ENCODE measurements around the gene AOX1.
"Not testable (repeated sequence)": the region's sequence is repeated elsewhere in the genome, so short reads cannot be mapped to it uniquely, and the experiment has no call there.

AOX1 gene

DNA sequence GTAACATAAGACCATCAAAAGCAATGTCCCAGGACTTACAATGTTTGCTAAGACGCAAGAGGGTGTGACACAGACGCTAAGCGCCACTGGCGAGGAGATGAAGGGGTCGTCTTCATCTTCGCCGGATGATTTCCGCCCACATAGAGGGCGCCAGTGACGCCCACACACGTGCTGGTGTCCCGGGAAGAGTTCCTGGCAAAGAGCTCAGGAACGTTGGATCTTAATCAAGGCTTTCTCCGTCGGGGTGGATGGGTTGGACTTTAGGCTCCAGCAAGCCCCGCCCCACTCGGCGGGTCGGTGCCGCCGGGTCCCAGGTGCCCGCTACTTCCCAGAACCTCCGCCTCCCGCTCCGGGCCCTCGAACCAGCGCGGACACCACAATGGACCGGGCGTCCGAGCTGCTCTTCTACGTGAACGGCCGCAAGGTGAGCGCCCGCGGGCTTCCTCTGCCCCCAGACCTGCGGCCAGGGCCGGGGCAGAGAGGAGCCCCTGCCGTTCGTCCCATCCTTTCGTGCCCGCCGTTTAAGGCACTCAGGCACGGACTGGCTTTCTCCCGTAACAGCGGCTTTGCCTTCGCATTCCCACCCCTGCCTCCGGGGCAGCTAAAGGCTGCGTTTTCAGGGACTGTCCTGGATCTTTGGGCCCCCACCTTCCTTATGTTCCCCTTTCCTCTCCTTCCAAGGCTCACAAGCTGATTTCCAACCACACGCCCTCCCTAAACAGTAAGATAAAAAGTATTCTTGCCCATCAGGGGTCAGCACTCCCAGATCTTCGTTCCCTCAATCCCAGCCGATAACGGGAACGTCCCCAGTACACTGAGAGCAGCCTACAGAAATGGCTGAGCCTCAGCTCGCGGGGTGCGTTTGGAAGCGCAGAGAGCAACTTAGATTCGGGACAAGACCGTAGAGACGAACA is at the start of gene AOX1:
AOX1 (plus strand) TSS at position 285 of the 914 bp plus-strand sequence; CDS start at position 380, 95 bp downstream.
- no peak for DNase-seq (ENCODE audit: low read depth, low spot score)

DNA sequence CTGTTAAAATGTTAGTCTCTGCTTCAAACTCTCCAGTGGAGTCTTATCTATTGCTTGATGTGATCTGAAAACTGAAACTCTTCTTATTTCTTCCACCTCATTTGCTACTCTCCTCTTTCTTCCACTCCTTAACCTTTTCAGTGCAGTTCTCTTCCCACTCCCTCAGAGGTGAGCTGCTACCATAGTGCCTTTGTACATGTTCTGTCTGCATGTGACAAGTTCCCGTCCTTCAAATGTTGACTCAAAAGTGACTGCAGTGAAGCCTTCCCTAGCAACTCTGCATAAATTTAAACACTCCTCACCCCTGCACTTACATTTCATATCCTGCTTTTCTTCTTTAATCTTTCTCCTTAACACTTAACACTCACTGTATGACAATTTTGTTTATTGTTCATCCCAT is 47.7 kb upstream of the AOX1 start:
- no peak for DNase-seq (ENCODE audit: low read depth, low spot score)

GRCh38 chr2:200540793-200541192 is 45.0 kb upstream of the AOX1 start:
- DNase-seq (ENCODE audit: low read depth, low spot score) = no peak

GRCh38 chr2:200566596-200566995 is 19.2 kb upstream of the AOX1 start:
- not testable (repeated sequence) for DNase-seq (ENCODE audit: low read depth, low spot score)

- DNase-seq (ENCODE audit: low read depth, low spot score) = no peak
These were observed 17.9 kb upstream of the AOX1 start for GRCh38 chr2:200567932-200568331.

GRCh38 chr2:200575957-200576356 is 9.9 kb upstream of the AOX1 start:
- DNase-seq (ENCODE audit: low read depth, low spot score) = no peak

- DNase-seq (ENCODE audit: low read depth, low spot score) = no peak
These were observed 8.8 kb upstream of the AOX1 start for GRCh38 chr2:200577027-200577426.

DNA sequence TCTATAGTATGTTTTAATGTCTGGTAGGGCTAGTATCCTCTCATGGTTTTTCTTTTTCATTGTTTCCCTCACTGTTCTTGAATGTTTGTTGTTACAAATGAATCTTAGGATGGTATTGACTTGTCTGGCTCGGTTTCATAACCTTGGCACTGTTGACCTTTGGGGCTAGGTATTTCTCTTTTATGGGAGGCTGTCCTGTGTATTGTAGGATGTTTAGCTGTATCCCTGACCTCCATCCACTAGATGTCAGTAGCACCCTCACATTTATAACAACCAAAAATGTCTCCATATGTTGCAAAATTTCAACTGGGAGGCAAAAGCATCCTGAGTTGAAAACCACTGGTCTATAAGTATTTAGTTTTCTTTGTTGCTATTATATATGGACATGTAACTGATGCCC is 7.0 kb upstream of the AOX1 start:
- no peak for DNase-seq (ENCODE audit: low read depth, low spot score)

GRCh38 chr2:200584639-200585038 is 1.2 kb upstream of the AOX1 start:
- DNase-seq (ENCODE audit: low read depth, low spot score) = no peak

GRCh38 chr2:200585340-200585729 is 479 bp upstream of the AOX1 start:
- no peak for DNase-seq (ENCODE audit: low read depth, low spot score)

GRCh38 chr2:200586644-200586975 is 796 bp downstream of the AOX1 start:
- no peak for DNase-seq (ENCODE audit: low read depth, low spot score)

GRCh38 chr2:200587007-200587616 is 1.3 kb downstream of the AOX1 start:
- DNase-seq (ENCODE audit: low read depth, low spot score) = no peak

DNA sequence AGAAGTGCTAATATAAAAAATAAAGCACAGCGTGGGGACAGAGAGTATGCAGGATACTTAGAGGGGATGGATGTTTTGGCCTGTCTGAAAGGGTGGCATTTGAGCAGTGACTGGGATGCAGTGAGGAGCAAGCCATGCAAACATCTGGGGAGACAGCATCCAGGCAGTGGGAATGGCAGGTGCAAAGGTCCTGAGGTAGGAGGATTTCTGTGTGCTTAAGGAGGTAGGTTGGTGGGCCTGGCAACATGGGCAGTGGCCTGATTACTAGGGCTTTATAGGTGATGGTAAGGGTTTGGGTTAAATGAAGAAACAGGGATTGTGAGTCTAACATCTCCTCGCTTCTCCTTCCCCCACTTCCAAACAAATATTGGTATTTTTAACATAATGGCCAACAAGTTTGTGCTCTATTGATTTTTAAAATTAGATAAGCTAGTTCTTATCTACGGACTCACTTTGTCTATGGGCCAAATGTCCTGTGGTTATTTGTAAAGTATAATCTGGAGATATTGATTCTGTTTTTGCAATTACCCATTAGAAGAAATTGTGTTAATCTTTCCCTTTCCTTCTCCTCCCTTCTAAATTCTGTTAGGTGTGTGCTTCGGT is 2.4 kb downstream of the AOX1 start:
- no peak for DNase-seq (ENCODE audit: low read depth, low spot score)

DNA sequence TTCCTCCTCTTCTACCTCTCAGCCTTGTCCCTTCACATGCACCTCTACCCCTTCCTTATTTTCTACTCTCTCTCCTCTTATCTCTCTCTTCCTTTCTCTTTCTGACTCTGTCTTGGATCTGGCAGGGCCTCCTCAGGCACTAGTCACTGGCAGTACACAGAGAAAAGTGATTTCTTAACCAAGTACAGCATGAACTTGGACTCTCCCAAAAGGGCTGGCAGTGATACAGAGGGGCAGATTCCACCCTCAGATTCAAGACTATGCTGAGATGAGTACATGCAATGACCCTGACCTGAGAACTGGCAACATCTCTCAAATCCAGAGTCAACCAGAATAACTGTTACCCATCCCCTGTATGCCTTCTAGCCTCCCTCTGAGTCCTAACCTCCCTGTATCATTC is 4.3 kb downstream of the AOX1 start:
- DNase-seq (ENCODE audit: low read depth, low spot score) = no peak

GRCh38 chr2:200591308-200591707 is 5.5 kb downstream of the AOX1 start:
- no peak for DNase-seq (ENCODE audit: low read depth, low spot score)

GRCh38 chr2:200592406-200593075 is 6.7 kb downstream of the AOX1 start:
- no peak for DNase-seq (ENCODE audit: low read depth, low spot score)

GRCh38 chr2:200593905-200594304 is 8.1 kb downstream of the AOX1 start:
- DNase-seq (ENCODE audit: low read depth, low spot score) = no peak

GRCh38 chr2:200595913-200596312 is 10.1 kb downstream of the AOX1 start:
- no peak for DNase-seq (ENCODE audit: low read depth, low spot score)

DNA sequence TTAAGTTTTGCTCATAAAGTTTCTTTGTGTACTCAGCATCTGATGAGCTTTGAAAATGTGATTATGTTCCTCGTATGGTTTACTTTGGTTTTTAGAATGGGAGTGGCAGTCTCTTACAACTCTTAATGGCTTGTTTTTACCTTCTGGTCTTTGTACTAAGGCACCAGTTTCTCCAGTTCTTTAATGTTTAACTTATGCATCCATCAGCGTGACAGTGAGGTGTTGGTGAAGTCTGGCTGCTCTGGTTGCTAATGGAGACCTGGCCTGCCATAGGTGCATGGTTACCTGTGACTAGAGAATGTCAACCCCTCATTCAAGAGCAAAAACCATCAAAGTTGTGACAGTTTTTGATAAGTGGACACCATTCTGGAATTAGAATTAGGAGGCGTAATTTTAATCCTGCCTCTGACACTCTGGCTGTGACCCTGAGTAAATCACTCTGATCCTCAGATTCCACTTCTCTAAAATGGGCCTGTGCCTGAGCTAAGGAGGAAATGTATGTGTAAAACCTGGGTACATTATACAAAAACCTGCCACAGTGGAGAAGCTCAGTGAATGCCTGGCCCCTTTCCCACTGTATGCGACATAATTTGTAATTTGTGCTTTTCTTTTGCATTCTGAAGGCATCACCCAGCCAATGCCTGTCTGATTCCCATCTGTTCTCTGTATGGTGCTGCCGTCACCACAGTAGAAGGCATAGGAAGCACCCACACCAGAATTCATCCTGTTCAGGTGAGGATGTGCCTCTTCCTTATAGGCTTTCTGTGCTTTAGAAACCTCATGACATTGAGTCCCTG is 11.2 kb downstream of the AOX1 start:
- no peak for DNase-seq (ENCODE audit: low read depth, low spot score)

DNA sequence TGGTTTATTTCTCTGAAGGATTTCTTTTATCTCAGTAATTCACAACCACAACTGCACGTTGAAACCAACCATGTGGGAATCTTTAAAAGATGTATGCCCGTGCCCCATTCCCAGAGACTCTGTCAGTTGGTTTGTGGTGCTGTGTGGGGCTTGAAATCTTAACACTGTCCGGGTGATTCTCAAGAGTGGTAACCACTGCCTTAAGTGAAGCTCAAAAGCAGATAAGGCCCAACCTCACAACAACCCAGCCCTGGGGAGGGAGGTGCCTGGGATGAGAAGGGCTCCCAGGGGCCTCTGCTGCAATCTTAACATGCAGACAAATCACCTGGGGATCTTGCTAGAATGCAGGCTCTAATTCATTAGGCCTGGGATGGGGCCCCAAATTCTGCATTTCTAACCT is 13.4 kb downstream of the AOX1 start:
- DNase-seq (ENCODE audit: low read depth, low spot score) = no peak

DNA sequence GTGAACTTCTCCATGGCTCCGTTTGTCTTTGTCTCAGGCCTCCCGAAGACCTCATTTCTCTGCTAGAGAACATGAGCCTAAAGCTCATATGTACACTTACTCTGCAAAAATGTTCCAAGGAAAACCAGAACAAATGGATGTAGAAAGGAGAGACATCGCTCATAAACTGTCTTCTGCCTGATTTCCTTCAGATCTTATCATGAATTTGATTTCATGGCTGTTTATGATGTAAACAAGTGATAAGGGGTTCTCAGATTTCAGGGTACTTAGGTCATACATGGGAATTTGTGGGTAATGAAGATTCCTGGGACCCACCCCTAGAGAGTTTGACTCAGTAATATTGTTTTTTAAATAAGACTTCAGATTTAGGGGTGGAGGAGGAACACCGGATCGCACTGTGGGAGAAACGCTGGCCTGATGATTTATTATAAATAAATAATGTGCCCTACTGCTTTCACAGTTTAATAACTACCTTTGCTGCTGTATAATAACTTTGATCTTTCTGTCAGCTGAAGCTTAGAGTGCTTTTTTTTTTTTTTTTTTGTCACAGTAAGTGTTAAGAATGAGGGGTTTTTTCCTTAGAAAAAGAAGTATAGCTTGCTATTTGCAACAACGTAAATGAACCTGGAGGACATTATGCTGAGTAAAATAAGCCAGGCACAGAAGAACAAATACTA is 14.9 kb downstream of the AOX1 start:
- DNase-seq (ENCODE audit: low read depth, low spot score) = no peak
